Measurements from ENCODE around the gene LYPD5.

- no peak for TF ChIP-seq CTCF (IDR thresholded peaks at IDR 0.05; ENCODE audit: control extremely low read depth in 1 of 3, insufficient read depth in 1 of 3, low read depth in 1 of 3, low read length in 3 of 3)
- TF ChIP-seq BRCA1 (IDR thresholded peaks at IDR 0.05; ENCODE audit: low read depth, low read length): no peak
- no peak for TF ChIP-seq POLR2A (IDR thresholded peaks at IDR 0.05; ENCODE audit: control extremely low read depth in 1 of 2, low read depth in 2 of 2, low read length in 2 of 2)
- TF ChIP-seq TAF7 (optimal IDR thresholded peaks at IDR 0.05; ENCODE audit: borderline replicate concordance, low read depth, low read length): no peak
- no peak for TF ChIP-seq EZH2 (IDR thresholded peaks at IDR 0.05; ENCODE audit: low read depth, low read length, severe bottlenecking)
- TF ChIP-seq TAF1 (IDR thresholded peaks at IDR 0.05; ENCODE audit: low read depth, low read length): no peak
- TF ChIP-seq CHD2 (IDR thresholded peaks at IDR 0.05; ENCODE audit: low read length): no peak
- no peak for TF ChIP-seq RXRA (IDR thresholded peaks at IDR 0.05; ENCODE audit: insufficient read depth, low read depth, low read length)
- no peak for TF ChIP-seq SUZ12 (IDR thresholded peaks at IDR 0.05; ENCODE audit: low read length)
- TF ChIP-seq POLR2AphosphoS5 (IDR thresholded peaks at IDR 0.05; ENCODE audit: low read depth, low read length): no peak
- no peak for TF ChIP-seq ASH2L (IDR thresholded peaks at IDR 0.05; ENCODE audit: low read length)
- TF ChIP-seq JUND (IDR thresholded peaks at IDR 0.05; ENCODE audit: low read length): no peak
These were observed 49.9 kb downstream of the LYPD5 start for GRCh38 chr19:43752287-43752875.
